ENCODE results near the gene C11orf68. TPM values are rescaled to one million over a fixed set of nuclear protein-coding genes. Genes with fewer than 3 reads are reported as not detected.

Gene C11orf68
- 23.9 and 28.6 TPM in 2 replicates for total RNA-seq
- long read RNA-seq, result 0 reads

- DNase-seq (ENCODE audit: low spot score, unreplicated experiment), result no peak
- no peak for TF ChIP-seq CTCF (IDR thresholded peaks at IDR 0.05; ENCODE audit: unreplicated experiment)
- peak within 1 kb of the TSS; percentile 84 for H3K4me3 Mint-ChIP-seq (ENCODE audit: low read depth)
- H3K9me3 Mint-ChIP-seq (ENCODE audit: low read depth), result no peaks in the 10 kb centered on the region
- H3K4me1 Mint-ChIP-seq (ENCODE audit: low read depth), result peaks cover 6% of the 10 kb centered on the region
- H3K27ac Mint-ChIP-seq, result peak within 1 kb of the TSS; percentile 92
- peaks cover 5% of the 10 kb centered on the region for H3K27me3 Mint-ChIP-seq
- H3K36me3 Mint-ChIP-seq (ENCODE audit: insufficient read depth), result peaks cover 5% of the 10 kb centered on the region
These were observed at the start of gene C11orf68 for GRCh38 chr11:65918211-65919140. C11orf68 (minus strand) TSS chr11:65919062; CDS start chr11:65919031, 31 bp downstream.

- H3K27me3 Mint-ChIP-seq, result no peaks in the 10 kb centered on the region
- H3K27ac Mint-ChIP-seq, result no peak overlapping the region
- no peak overlapping the region for H3K4me3 Mint-ChIP-seq (ENCODE audit: low read depth)
- DNase-seq (ENCODE audit: low spot score, unreplicated experiment), result no peak
- H3K9me3 Mint-ChIP-seq (ENCODE audit: low read depth), result no peaks in the 10 kb centered on the region
- peaks cover 8% of the 10 kb centered on the region for H3K4me1 Mint-ChIP-seq (ENCODE audit: low read depth)
- no peak for TF ChIP-seq CTCF (IDR thresholded peaks at IDR 0.05; ENCODE audit: unreplicated experiment)
- H3K36me3 Mint-ChIP-seq (ENCODE audit: insufficient read depth), result peaks cover 22% of the 10 kb centered on the region
These were observed 48.6 kb upstream of the C11orf68 start for GRCh38 chr11:65967329-65967934.

- no peak overlapping the region for H3K27ac Mint-ChIP-seq
- no peak for TF ChIP-seq CTCF (IDR thresholded peaks at IDR 0.05; ENCODE audit: unreplicated experiment)
These were observed 47.3 kb upstream of the C11orf68 start for GRCh38 chr11:65965986-65966762.

GRCh38 chr11:65964906-65965305 is 46.0 kb upstream of the C11orf68 start:
- no peak for TF ChIP-seq CTCF (IDR thresholded peaks at IDR 0.05; ENCODE audit: unreplicated experiment)
- peaks cover 15% of the 10 kb centered on the region for H3K4me1 Mint-ChIP-seq (ENCODE audit: low read depth)
- H3K4me3 Mint-ChIP-seq (ENCODE audit: low read depth), result no peak overlapping the region
- peaks cover 14% of the 10 kb centered on the region for H3K36me3 Mint-ChIP-seq (ENCODE audit: insufficient read depth)
- no peaks in the 10 kb centered on the region for H3K9me3 Mint-ChIP-seq (ENCODE audit: low read depth)
- DNase-seq (ENCODE audit: low spot score, unreplicated experiment), result no peak
- no peaks in the 10 kb centered on the region for H3K27me3 Mint-ChIP-seq
- no peak overlapping the region for H3K27ac Mint-ChIP-seq

More at GRCh38 chr11:65965986-65966762, 47.3 kb upstream of the C11orf68 start:
- Mint-ChIP-seq H3K4me1 (ENCODE audit: low read depth) (peaks cover 13% of the 10 kb centered on the region), H3K9me3 (ENCODE audit: low read depth) (no peaks in the 10 kb centered on the region), H3K36me3 (ENCODE audit: insufficient read depth) (peaks cover 17% of the 10 kb centered on the region), H3K4me3 (ENCODE audit: low read depth) (no peak overlapping the region), H3K27me3 (no peaks in the 10 kb centered on the region)
- no peak for DNase-seq (ENCODE audit: low spot score, unreplicated experiment)

GRCh38 chr11:65962141-65962564 is 43.3 kb upstream of the C11orf68 start:
- H3K36me3 Mint-ChIP-seq (ENCODE audit: insufficient read depth), result peaks cover 10% of the 10 kb centered on the region

More at GRCh38 chr11:65962141-65962564, 43.3 kb upstream of the C11orf68 start:
- Mint-ChIP-seq H3K4me3 (ENCODE audit: low read depth) (peak overlapping the region; percentile 91), H3K27ac (peak overlapping the region; percentile 82), H3K4me1 (ENCODE audit: low read depth) (peaks cover 15% of the 10 kb centered on the region), H3K9me3 (ENCODE audit: low read depth) (no peaks in the 10 kb centered on the region), H3K27me3 (no peaks in the 10 kb centered on the region)
- no peak for TF ChIP-seq CTCF (IDR thresholded peaks at IDR 0.05; ENCODE audit: unreplicated experiment)
- DNase-seq (ENCODE audit: low spot score, unreplicated experiment), result no peak

All from progenitor cell of endocrine pancreas (in vitro differentiated cells).